AG04450 (cell line): ENCODE measurements around the gene APOBEC3B. TPM values are rescaled to one million over a fixed set of nuclear protein-coding genes. Genes with fewer than 3 reads are reported as not detected.
"Not testable (repeated sequence)": the region's sequence is repeated elsewhere in the genome, so short reads cannot be mapped to it uniquely, and the experiment has no call there.

Experiments
- CTCF ChIA-PET: fragments of 300-600, 350-600 bp; formaldehyde crosslinking; extraction: SDS; loops from one replicate; lab custom pipeline; 2022; ENCODE audit warnings: antibody characterized with exemption, inconsistent platforms; lab: Charles Lee
- POLR2A ChIA-PET: fragments of 350-600 bp; formaldehyde crosslinking; extraction: SDS; loops from one replicate; lab custom pipeline; 2021; ENCODE audit warnings: antibody characterized with exemption, inconsistent platforms; lab: Yijun Ruan, JAX
- DNase-seq: peaks from one replicate; pipeline ENCODE4 v3.0.0-alpha.2; 2011; ENCODE audit warnings: low read depth, low spot score
- H3K27ac ChIP-seq: one replicate; pipeline ENCODE4 v1.5.1; 2012; ENCODE audit warnings: low read depth, low read length, control low read depth
- H3K27me3 ChIP-seq: one replicate; pipeline ENCODE4 v1.6.0; 2012; ENCODE audit warnings: low read length; ENCODE audit not compliant: control insufficient read depth, insufficient read depth
- H3K4me3 ChIP-seq: 2 replicates; pipeline ENCODE4 v1.5.1; 2011; ENCODE audit warnings: mild to moderate bottlenecking, low read depth, low read length, control low read depth
- H3K9me3 ChIP-seq: 2 replicates; pipeline ENCODE4 v1.5.1; 2012; ENCODE audit warnings: low read length; ENCODE audit not compliant: control insufficient read depth, insufficient read depth
- polyA plus RNA-seq: library from polyadenylated mRNA; depleted of rRNA; stranded (reverse); fragments of >200 nt; gene quantifications from 2 replicates; pipeline ENCODE4 v1.2.3, GENCODE V29; 2011
- TF ChIP-seq, protein P1 (sequence below): IDR thresholded peaks from 2 replicates; pipeline ENCODE4 v1.5.1; 2011; ENCODE audit warnings: low read depth, low read length, control low read depth, inconsistent platforms

Gene APOBEC3B
- polyA plus RNA-seq, 1 experiment, result 12.5 TPM

DNA sequence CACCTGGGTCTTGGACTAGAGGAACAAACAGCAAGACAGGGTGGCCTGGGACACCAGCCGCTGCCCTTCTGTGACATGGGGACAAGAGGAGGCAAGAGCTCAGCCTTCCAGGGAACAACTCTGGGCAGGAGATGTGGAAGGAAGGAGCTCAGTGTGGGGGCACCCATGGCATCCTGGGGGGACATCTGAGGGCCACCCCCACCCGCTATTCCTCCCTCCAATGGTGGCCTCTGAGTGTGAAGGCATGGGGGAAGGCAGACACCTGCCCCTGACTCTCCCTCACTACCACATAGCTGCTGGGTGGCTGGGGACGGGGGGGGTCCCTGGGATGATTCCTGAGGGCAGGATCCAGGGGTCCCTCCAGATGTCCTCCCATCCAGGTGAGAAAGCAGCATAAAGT is 4.5 kb downstream of the APOBEC3B start:
- TF ChIP-seq, protein P1, sequence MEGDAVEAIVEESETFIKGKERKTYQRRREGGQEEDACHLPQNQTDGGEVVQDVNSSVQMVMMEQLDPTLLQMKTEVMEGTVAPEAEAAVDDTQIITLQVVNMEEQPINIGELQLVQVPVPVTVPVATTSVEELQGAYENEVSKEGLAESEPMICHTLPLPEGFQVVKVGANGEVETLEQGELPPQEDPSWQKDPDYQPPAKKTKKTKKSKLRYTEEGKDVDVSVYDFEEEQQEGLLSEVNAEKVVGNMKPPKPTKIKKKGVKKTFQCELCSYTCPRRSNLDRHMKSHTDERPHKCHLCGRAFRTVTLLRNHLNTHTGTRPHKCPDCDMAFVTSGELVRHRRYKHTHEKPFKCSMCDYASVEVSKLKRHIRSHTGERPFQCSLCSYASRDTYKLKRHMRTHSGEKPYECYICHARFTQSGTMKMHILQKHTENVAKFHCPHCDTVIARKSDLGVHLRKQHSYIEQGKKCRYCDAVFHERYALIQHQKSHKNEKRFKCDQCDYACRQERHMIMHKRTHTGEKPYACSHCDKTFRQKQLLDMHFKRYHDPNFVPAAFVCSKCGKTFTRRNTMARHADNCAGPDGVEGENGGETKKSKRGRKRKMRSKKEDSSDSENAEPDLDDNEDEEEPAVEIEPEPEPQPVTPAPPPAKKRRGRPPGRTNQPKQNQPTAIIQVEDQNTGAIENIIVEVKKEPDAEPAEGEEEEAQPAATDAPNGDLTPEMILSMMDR, result no peak
- no peak for DNase-seq
- Histone ChIP-seq H3K27me3 (no peaks in the 10 kb centered on the region), H3K27ac (no peak overlapping the region), H3K4me3 (no peak overlapping the region), H3K9me3 (peaks cover 10% of the 10 kb centered on the region)
- POLR2A ChIA-PET, result no interaction called here
- CTCF ChIA-PET, result no interaction called here

DNA sequence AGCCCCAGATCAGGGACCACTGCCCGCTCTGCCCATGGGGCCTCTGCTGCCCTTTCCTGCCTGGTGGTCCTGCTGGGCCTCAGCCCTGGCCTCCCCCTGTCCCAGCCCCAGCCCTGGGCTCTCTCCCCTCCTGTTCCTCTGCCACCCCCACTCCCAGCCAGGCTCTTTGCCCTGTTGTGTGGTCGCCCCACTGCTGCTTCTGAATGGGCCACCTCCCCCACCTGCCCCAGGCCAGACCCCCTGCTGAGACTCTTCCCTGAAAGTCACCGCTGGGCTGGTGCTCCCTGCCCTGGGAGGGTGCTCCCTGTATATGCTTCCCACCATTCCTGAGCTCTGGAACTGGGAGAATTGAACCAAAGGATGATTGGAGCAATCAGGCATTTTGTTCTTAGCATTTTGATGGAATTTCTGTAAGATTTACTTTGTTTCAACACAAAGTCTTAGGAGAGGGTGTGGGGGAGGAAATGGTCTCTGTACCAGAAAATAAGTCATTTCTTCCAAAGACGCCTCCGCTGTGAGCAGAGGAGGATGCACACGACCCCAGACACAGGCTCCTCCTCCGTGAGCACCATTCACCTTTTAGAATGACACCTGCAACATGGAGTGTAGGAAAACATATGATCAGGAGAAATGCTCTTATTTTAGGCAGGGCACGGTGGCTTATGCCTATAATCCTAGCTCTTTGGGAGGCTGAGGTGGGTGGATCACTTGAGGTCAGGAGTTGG is 5.2 kb downstream of the APOBEC3B start:
- no peak overlapping the region for H3K27ac ChIP-seq
- POLR2A ChIA-PET, result no interaction called here
- H3K4me3 ChIP-seq, result no peak overlapping the region
- H3K9me3 ChIP-seq, result peaks cover 10% of the 10 kb centered on the region
- CTCF ChIA-PET, result no interaction called here
- TF ChIP-seq, protein P1, result no peak
- DNase-seq, result no peak
- no peaks in the 10 kb centered on the region for H3K27me3 ChIP-seq

DNA sequence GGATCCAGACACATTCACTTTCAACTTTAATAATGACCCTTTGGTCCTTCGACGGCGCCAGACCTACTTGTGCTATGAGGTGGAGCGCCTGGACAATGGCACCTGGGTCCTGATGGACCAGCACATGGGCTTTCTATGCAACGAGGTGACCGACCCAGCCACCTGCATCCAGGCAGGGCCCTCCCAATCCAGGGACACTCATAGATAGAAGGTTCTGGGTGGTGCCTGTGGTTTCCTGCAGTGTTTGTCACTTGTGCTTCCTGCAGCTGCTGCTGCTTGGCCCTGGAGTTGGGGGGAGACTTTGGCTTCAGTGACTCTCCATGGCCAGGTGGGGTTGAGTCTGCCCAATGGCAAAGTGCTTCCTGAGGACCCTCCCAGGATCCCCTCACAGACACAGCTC is 7.3 kb downstream of the APOBEC3B start:
- TF ChIP-seq, protein P1, result no peak
- ChIA-PET POLR2A (no interaction called here), CTCF (no interaction called here)
- no peak overlapping the region for H3K4me3 ChIP-seq
- H3K9me3 ChIP-seq, result no peaks in the 10 kb centered on the region
- H3K27ac ChIP-seq, result no peak overlapping the region
- DNase-seq, result no peak
- H3K27me3 ChIP-seq, result no peaks in the 10 kb centered on the region

DNA sequence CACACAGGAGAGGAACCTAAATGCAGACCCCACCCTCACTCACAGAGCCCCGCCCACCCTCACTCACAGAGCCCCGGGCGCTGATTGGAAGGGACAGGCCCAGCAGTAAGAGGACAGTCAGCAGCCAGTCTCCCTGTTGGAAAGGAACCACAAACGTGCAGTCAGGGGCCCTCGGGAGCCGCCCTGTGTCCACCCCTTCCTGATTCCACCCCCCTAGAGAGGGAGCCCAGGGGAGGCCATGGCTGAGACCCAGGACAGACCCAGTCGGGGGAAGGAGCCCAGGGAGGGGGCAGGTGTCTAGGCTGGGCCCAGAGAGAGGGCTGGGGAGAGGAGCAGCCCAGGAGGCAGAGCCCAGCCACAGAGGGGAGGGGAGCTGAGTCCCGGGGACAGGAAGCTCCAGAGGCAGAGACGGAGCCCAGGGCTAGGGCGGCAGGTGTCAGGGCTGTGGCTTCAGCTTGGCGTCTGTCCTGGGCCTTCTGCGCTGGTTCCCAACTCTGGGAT is 10.8 kb downstream of the APOBEC3B start:
- H3K4me3 ChIP-seq, POLR2A ChIA-PET, DNase-seq, H3K27me3 ChIP-seq, H3K9me3 ChIP-seq, H3K27ac ChIP-seq, CTCF ChIA-PET: not testable (repeated sequence)

DNA sequence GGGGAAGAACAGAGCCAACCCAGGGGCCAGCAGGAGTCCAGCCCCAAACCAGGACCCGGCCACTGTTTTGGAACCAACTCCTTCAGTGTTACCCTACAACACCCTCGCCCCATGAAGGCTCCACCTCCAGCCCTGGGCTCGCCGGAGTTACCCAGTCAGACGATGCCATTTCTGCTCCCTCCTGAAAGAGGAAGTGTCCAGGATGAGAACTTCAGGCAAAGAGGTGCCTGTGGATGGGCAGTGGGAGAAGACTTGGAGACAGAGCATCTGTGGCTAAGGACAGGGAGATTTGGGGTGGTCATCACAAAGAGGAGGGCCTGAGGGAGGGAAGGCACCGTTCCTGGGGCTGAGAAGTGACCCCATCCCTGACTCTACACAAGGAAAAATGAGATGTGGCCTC is 14.0 kb downstream of the APOBEC3B start:
- H3K4me3 ChIP-seq, result no peak overlapping the region
- CTCF ChIA-PET, result no interaction called here
- no peaks in the 10 kb centered on the region for H3K9me3 ChIP-seq
- peaks cover 4% of the 10 kb centered on the region for H3K27me3 ChIP-seq
- TF ChIP-seq, protein P1, result no peak
- H3K27ac ChIP-seq, result no peak overlapping the region
- POLR2A ChIA-PET, result no interaction called here
- no peak for DNase-seq
